HG02973 (cell line): Measurements from ENCODE around the gene SLC6A7.

Experiments
- ATAC-seq: cut with Tn5 transposase; IDR thresholded peaks from one replicate; pipeline ENCODE4 v1.9.1; 2021; ENCODE audit warnings: moderate library complexity; ENCODE audit not compliant: unreplicated experiment

Gene SLC6A7

DNA sequence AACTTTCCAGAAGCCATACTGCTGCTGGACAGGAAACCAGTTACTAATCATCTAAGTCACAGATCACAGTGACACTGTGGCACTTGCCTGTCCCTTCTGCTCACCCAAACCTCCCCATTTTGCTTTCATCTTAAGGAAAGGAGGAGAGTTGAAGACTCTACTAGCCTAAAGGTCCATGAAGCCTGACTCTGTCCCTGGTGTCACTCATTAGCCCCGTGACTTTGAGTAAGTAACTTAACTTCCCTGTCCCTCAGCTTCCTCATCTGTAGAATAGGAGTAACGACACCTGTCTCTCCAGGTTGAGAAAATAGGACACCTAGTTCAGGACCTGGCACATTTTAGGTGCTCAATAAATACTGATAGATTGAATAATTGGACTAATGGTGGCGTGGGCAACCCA lies 536 bp upstream of the SLC6A7 start:
- ATAC-seq = no peak

- ATAC-seq = no peak
Observed at GRCh38 chr5:150190503-150190979, 679 bp downstream of the SLC6A7 start.

- no peak for ATAC-seq
Observed at GRCh38 chr5:150190987-150191386, 1.1 kb downstream of the SLC6A7 start.

- ATAC-seq = no peak
Observed at GRCh38 chr5:150192462-150192861, 2.6 kb downstream of the SLC6A7 start.

DNA sequence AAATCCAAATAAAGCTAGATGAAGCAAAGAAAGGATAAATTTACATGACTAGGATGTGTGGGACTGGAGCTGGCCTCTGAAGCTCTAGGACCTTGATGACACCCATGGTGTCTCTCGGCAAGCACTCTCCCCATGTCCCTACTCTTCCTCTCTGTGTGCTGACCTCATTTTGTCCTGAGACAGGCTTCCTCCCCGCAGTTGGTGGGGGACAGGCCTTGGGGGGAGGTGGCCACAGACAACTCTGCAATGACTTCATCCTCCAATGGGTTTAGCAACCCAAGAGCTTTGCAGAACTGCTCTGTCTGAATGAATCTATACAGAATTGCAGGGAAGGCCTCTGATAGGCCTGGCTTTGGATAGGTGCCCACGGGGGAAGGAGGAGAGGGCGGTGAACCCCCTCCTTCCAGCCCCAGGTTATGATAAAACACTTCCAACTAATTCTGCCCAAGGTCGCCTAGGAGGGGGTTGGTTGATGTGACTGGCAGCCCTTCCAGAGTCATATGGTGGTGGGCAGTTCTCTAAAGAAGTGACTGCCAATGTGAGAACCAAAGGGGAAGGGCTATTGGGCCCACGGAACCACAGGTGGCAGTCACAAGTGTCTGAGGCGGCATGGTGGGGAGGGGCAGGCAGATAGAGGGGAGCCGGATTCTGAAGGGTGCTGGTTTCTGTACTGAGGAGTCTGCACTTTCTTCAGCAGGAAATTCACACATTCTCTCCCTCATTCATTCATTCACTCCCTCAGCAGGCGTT lies 6.0 kb downstream of the SLC6A7 start:
- ATAC-seq = no peak

DNA sequence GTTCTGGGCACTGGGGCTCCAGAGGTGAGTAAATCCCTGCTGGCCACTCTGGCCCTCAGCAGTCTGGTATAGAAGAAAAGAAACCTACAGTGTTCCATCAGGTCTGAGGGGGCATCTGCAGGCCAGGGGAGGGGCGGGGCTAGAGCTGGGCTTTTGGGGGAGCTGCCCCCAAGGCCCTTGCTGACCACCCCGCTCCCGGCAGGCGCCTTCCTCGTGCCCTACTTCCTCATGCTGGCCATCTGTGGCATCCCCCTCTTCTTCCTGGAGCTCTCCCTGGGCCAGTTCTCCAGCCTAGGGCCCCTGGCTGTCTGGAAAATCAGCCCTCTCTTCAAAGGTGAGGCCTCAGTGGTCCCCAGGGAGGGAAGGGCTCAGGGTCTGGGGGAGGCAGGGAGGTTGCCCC lies 6.7 kb downstream of the SLC6A7 start:
- no peak for ATAC-seq

GRCh38 chr5:150196986-150197385 lies 7.1 kb downstream of the SLC6A7 start:
- no peak for ATAC-seq

GRCh38 chr5:150197476-150197875 lies 7.6 kb downstream of the SLC6A7 start:
- ATAC-seq = no peak

- no peak for ATAC-seq
Observed at GRCh38 chr5:150202501-150202900, 12.6 kb downstream of the SLC6A7 start.

- no peak for ATAC-seq
Observed at GRCh38 chr5:150203832-150204589, 14.1 kb downstream of the SLC6A7 start.

GRCh38 chr5:150204590-150204960 lies 14.7 kb downstream of the SLC6A7 start:
- no peak for ATAC-seq

- no peak for ATAC-seq
Observed at GRCh38 chr5:150206098-150206778, 16.4 kb downstream of the SLC6A7 start.

DNA sequence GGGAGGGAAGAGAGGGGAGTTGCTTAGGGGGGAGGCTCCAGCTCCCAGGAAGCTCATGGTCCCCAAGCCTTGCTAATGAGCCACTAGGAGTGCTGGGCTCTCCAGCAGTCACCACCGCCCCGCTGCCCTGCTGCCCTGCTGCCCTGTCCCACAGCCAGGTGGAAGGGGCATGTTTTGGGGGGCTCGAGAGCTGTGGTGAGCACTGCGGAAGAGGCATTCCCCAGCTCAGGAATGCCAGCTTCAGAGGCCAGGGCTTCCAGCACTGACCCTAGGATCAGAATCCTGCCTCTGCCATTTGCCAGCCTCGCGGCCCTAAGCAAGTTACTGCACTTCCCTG lies 16.9 kb downstream of the SLC6A7 start:
- no peak for ATAC-seq

- no peak for ATAC-seq
Observed at GRCh38 chr5:150208187-150209098, 18.6 kb downstream of the SLC6A7 start.

- ATAC-seq = no peak
Observed at GRCh38 chr5:150209099-150209635, 19.3 kb downstream of the SLC6A7 start.

GRCh38 chr5:150210644-150211043 lies 20.8 kb downstream of the SLC6A7 start:
- ATAC-seq = no peak

DNA sequence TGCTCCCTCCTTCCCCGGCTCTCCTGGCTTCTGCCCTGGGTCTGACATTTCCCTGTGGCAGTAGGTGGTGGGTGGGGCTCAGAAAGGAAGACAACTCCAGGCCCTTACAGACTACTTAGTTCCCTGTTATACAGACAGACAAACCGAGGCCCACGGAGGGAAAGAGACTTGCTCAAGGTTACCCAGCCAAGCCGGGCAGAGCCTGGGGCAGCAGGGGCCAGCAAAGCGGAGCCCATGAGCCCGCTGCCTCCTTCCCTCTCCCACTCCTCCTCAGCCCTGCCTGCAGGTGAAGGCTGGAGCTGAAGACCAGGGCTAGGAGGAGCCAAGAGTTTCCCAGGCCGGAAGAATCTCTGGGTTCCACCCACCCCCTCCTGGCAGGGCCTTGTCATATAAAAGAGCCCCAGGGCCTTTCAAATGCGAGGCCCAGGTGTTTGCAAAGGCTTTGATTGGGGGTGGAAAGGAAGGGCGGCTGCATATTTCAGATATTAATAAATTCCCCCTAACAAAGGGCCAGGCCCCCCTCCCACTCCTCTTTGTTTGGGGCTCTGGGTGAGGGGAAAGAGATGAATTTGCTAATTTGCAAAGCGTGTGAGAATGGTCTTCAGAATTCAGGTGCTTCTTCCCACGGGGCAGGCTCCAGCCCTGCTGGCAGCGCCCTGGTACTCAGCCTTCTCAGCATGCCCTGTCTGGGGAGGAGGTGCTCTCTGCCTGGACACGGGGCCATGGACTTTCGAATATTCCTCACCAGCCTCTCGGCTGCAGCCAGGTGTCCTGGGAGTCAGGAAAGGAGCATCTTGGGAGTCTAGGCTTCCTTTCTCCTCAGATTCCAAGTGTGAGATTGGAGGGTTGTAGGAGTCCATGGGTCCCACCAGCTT lies 21.5 kb downstream of the SLC6A7 start:
- no peak for ATAC-seq

- no peak for ATAC-seq
Observed at GRCh38 chr5:150213530-150213929, 23.7 kb downstream of the SLC6A7 start.

DNA sequence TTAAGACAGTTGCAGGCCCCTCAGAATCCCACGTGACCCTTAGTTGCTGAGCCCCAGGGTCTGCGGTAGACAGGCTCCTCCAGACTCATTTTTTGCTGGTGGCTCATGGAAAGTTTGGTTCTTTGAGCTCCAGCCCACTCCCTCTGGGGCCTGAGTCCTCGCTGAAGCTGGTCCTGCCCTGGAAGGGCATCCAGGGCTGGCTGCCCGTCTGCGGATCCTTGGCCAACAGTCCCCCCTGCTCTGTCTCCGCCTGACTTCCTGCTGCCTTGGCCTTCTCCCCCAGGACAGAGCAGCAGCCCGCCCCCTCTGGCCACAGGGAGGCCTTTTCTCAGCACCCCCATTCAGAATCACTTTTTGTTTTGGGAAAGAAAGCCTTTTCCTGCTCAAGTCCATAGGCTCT lies 24.4 kb downstream of the SLC6A7 start:
- ATAC-seq = no peak
